Measurements from ENCODE around the gene MSMO1.
"Not testable (repeated sequence)": the region's sequence is repeated elsewhere in the genome, so short reads cannot be mapped to it uniquely, and the experiment has no call there.

MSMO1 gene

GRCh38 chr4:165336743-165337142, 9.3 kb downstream of the MSMO1 start:
- H3K9ac ChIP-seq (ENCODE audit: low read length): no peak overlapping the region
- no peak overlapping the region for H3K27ac ChIP-seq (ENCODE audit: low read depth, low read length)
- H3K4me3 ChIP-seq (ENCODE audit: low read depth, low read length): no peak overlapping the region
- H3K36me3 ChIP-seq (ENCODE audit: control insufficient read depth, insufficient read depth, low read length): peaks cover 100% of the 10 kb centered on the region
- H3K4me1 ChIP-seq (ENCODE audit: control insufficient read depth, insufficient read depth, low read length): peaks cover 17% of the 10 kb centered on the region; the same call in 1 of the 2 replicates
- H3K9me3 ChIP-seq (ENCODE audit: control insufficient read depth, insufficient read depth, low read depth, low read length): no peaks in the 10 kb centered on the region
- no peaks in the 10 kb centered on the region for H3K27me3 ChIP-seq (ENCODE audit: control insufficient read depth, insufficient read depth, low read length)

GRCh38 chr4:165342340-165342739, 14.9 kb downstream of the MSMO1 start:
- not testable (repeated sequence) for H3K27me3 ChIP-seq (ENCODE audit: control insufficient read depth, insufficient read depth, low read length); H3K9ac ChIP-seq (ENCODE audit: low read length); H3K27ac ChIP-seq (ENCODE audit: low read depth, low read length); H3K4me3 ChIP-seq (ENCODE audit: low read depth, low read length); H3K9me3 ChIP-seq (ENCODE audit: control insufficient read depth, insufficient read depth, low read depth, low read length); H3K4me1 ChIP-seq (ENCODE audit: control insufficient read depth, insufficient read depth, low read length)
- peaks cover 53% of the 10 kb centered on the region for H3K36me3 ChIP-seq (ENCODE audit: control insufficient read depth, insufficient read depth, low read length)

GRCh38 chr4:165343353-165344191, 16.1 kb downstream of the MSMO1 start:
- Histone ChIP-seq H3K9ac (ENCODE audit: low read length) (no peak overlapping the region), H3K36me3 (ENCODE audit: control insufficient read depth, insufficient read depth, low read length) (peaks cover 41% of the 10 kb centered on the region), H3K4me3 (ENCODE audit: low read depth, low read length) (no peak overlapping the region), H3K9me3 (ENCODE audit: control insufficient read depth, insufficient read depth, low read depth, low read length) (no peaks in the 10 kb centered on the region), H3K27me3 (ENCODE audit: control insufficient read depth, insufficient read depth, low read length) (no peaks in the 10 kb centered on the region), H3K4me1 (ENCODE audit: control insufficient read depth, insufficient read depth, low read length) (no peaks in the 10 kb centered on the region), H3K27ac (ENCODE audit: low read depth, low read length) (no peak overlapping the region)

DNA sequence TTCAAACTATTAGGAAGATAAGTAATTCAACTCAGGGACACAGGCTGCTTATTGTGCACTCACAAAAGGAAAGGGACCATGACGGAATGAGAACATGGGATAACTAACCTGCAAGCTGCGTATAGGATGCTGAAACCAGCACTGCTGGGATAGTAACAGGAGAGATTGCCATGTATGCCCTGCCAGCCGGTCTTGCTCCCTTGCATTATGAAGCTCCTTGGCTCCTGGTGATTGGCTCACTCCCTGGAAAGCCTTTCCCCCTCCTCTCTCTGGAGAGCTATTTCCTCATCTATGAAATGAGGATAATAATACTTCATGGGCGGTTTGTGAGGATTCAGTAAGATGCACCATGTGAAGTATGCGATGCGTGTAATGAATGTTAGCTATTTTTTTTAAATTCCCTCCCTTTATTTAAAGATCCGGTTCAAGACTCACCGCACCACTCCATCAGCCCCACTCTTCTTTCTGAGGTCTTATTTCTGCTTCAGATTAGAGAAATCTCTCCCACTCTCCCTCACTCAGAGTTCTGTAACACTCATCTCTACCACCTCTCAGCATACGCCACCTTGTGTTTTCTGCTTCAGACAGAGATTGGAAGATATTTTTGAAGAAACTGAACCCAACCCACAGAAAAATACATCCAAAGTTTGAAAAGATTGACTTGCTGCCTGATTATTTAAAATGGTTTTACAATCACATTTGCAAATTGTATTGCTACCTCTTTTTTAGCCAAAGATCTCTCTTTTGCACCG, 18.4 kb downstream of the MSMO1 start:
- H3K27ac ChIP-seq (ENCODE audit: low read depth, low read length): no peak overlapping the region

DNA sequence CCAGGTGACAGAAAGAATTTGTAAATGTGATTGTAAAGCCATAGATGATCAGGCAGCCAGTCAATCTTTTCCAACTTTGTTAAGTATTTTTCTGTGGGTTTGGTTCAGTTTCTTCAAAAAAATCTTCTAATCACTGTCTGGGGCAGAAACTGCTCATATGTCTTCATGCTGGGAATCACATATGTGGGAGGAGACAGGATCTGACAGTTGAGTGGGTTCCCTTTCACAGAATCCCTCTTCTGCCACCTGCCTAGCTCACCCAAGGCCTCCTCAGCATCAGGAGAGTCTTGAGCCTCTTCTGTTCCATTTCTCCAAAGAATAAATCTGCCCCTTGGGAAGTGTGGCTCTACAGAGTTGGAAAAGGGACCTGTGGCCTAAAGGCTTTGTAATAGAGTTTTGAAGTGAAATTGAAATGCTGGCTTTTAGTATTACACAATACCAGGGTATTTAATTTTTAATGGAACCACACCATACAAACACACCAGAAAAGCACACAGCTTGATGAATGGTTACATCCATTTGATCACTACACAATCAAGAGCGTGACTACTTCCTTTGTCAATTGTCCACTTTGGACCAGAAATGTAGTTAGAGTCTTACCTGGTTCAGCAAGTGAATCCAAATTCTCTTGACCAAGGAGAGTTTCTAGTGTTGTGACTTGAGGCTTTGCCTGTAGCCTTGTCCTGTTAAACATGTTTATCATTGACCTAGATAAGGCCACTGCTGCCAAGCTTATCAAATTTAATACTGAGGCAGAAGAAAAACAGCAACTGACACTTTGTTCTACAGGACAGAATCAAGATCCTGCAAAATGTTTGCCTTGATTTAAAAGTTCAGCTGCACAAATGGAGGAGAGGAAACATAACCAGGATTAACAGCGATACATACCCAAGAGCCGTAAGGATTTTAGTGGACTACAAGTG, 20.4 kb downstream of the MSMO1 start:
- H3K27me3 ChIP-seq (ENCODE audit: control insufficient read depth, insufficient read depth, low read length): no peaks in the 10 kb centered on the region
- H3K9me3 ChIP-seq (ENCODE audit: control insufficient read depth, insufficient read depth, low read depth, low read length): no peaks in the 10 kb centered on the region
- no peak overlapping the region for H3K9ac ChIP-seq (ENCODE audit: low read length)
- no peak overlapping the region for H3K27ac ChIP-seq (ENCODE audit: low read depth, low read length)
- no peaks in the 10 kb centered on the region for H3K36me3 ChIP-seq (ENCODE audit: control insufficient read depth, insufficient read depth, low read length)
- no peak overlapping the region for H3K4me3 ChIP-seq (ENCODE audit: low read depth, low read length)
- no peaks in the 10 kb centered on the region for H3K4me1 ChIP-seq (ENCODE audit: control insufficient read depth, insufficient read depth, low read length)

More for the DNA sequence above, 18.4 kb downstream of the MSMO1 start:
- Histone ChIP-seq H3K9me3 (ENCODE audit: control insufficient read depth, insufficient read depth, low read depth, low read length) (no peaks in the 10 kb centered on the region), H3K9ac (ENCODE audit: low read length) (no peak overlapping the region), H3K4me3 (ENCODE audit: low read depth, low read length) (no peak overlapping the region), H3K27me3 (ENCODE audit: control insufficient read depth, insufficient read depth, low read length) (no peaks in the 10 kb centered on the region), H3K36me3 (ENCODE audit: control insufficient read depth, insufficient read depth, low read length) (peaks cover 19% of the 10 kb centered on the region), H3K4me1 (ENCODE audit: control insufficient read depth, insufficient read depth, low read length) (no peaks in the 10 kb centered on the region)

DNA sequence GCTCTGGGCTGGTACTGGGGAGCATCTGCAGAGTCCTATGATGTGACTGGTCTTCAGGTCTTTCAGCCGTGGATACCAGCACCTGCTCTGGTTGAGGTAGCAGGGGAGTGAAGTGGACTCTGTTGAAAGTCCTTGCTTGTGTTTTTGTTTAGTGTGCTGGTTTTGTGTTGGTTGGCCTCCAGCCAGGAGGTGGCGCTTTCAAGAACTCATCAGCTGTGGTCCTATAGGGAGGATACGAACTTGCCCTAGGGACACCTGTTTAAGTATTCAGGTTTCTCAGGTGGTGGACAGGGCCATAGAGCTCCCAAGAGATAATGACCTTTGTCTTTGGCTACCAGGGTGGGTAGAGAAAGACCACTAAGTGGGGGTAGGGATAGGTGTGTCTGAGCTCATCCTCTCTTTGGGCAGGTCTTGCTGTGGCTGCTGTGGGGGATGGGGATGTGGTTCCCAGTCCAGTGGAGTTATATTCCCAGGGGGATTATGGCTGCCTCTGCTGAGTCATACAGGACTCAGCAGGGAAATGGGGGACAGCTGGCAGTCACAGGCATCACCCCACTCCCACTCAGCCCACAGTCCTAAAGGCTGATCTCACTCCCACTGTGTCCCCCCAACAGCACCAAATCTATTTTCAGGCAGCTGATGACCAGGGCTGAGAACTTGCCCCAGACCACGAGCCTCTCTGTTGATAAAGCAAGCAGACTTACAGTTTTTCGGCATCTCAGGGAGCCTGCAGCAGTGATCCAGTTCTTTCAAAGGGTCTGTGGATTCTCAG, 24.1 kb downstream of the MSMO1 start:
- no peaks in the 10 kb centered on the region for H3K27me3 ChIP-seq (ENCODE audit: control insufficient read depth, insufficient read depth, low read length)
- no peak overlapping the region for H3K4me3 ChIP-seq (ENCODE audit: low read depth, low read length)
- H3K4me1 ChIP-seq (ENCODE audit: control insufficient read depth, insufficient read depth, low read length): no peaks in the 10 kb centered on the region
- H3K27ac ChIP-seq (ENCODE audit: low read depth, low read length): no peak overlapping the region
- peaks cover 8% of the 10 kb centered on the region; the same call in 1 of the 2 replicates for H3K9me3 ChIP-seq (ENCODE audit: control insufficient read depth, insufficient read depth, low read depth, low read length)
- no peaks in the 10 kb centered on the region for H3K36me3 ChIP-seq (ENCODE audit: control insufficient read depth, insufficient read depth, low read length)
- H3K9ac ChIP-seq (ENCODE audit: low read length): no peak overlapping the region

GRCh38 chr4:165355900-165356300, 28.4 kb downstream of the MSMO1 start:
- Histone ChIP-seq H3K36me3 (ENCODE audit: control insufficient read depth, insufficient read depth, low read length) (no peaks in the 10 kb centered on the region), H3K4me3 (ENCODE audit: low read depth, low read length) (no peak overlapping the region), H3K9ac (ENCODE audit: low read length) (no peak overlapping the region), H3K4me1 (ENCODE audit: control insufficient read depth, insufficient read depth, low read length) (no peaks in the 10 kb centered on the region), H3K27ac (ENCODE audit: low read depth, low read length) (no peak overlapping the region), H3K27me3 (ENCODE audit: control insufficient read depth, insufficient read depth, low read length) (no peaks in the 10 kb centered on the region), H3K9me3 (ENCODE audit: control insufficient read depth, insufficient read depth, low read depth, low read length) (peaks cover 8% of the 10 kb centered on the region; the same call in 1 of the 2 replicates)

DNA sequence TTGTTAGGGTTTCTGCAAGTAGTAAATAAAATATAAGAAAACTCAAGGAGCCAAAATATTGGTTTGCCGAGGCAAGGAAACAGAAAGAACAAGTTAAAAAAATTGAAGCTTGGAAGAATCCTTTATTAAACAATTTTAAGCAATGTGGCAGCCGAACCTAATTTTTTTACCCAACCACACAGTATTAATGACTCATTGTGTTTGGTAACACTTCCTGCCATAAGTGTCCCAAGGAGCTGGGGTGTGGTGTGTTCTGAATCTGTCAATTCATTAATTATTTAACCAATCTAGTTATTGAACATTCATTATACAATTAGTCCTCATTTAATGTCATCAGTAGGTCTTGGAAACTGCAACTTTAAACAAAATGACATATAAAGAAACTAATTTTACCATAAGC, 32.0 kb downstream of the MSMO1 start:
- H3K27me3 ChIP-seq (ENCODE audit: control insufficient read depth, insufficient read depth, low read length): no peaks in the 10 kb centered on the region
- no peaks in the 10 kb centered on the region for H3K9me3 ChIP-seq (ENCODE audit: control insufficient read depth, insufficient read depth, low read depth, low read length)
- H3K27ac ChIP-seq (ENCODE audit: low read depth, low read length): no peak overlapping the region
- no peaks in the 10 kb centered on the region for H3K36me3 ChIP-seq (ENCODE audit: control insufficient read depth, insufficient read depth, low read length)
- H3K9ac ChIP-seq (ENCODE audit: low read length): no peak overlapping the region
- H3K4me1 ChIP-seq (ENCODE audit: control insufficient read depth, insufficient read depth, low read length): peaks cover 2% of the 10 kb centered on the region
- no peak overlapping the region for H3K4me3 ChIP-seq (ENCODE audit: low read depth, low read length)

GRCh38 chr4:165360041-165360695, 32.7 kb downstream of the MSMO1 start:
- no peak overlapping the region for H3K9ac ChIP-seq (ENCODE audit: low read length)
- no peak overlapping the region for H3K27ac ChIP-seq (ENCODE audit: low read depth, low read length)
- no peaks in the 10 kb centered on the region for H3K36me3 ChIP-seq (ENCODE audit: control insufficient read depth, insufficient read depth, low read length)
- H3K27me3 ChIP-seq (ENCODE audit: control insufficient read depth, insufficient read depth, low read length): no peaks in the 10 kb centered on the region
- no peak overlapping the region for H3K4me3 ChIP-seq (ENCODE audit: low read depth, low read length)
- H3K9me3 ChIP-seq (ENCODE audit: control insufficient read depth, insufficient read depth, low read depth, low read length): no peaks in the 10 kb centered on the region
- H3K4me1 ChIP-seq (ENCODE audit: control insufficient read depth, insufficient read depth, low read length): peaks cover 9% of the 10 kb centered on the region
